ENCODE results near the gene ABCA4. TPM values are rescaled to one million over a fixed set of nuclear protein-coding genes. Genes with fewer than 3 reads are reported as not detected.

Gene ABCA4
- total RNA-seq, 1 donor from 2014 or later = 1.2 TPM

- no peaks in the 10 kb centered on the region for H3K36me3 ChIP-seq
- H3K79me2 ChIP-seq (ENCODE audit: low read depth) = no peaks in the 10 kb centered on the region
- no peak overlapping the region for H3K9ac ChIP-seq
- TF ChIP-seq CTCF (IDR thresholded peaks at IDR 0.05) (no peak), EZH2 (IDR thresholded peaks at IDR 0.05) (no peak), EZH2phosphoT487 (IDR thresholded peaks at IDR 0.05) (no peak)
- peak overlapping the region; percentile 66 for H3K4me3 Mint-ChIP-seq
- peaks cover 6% of the 10 kb centered on the region for H3K9me3 Mint-ChIP-seq
- peaks cover 44% of the 10 kb centered on the region for H3K4me1 ChIP-seq
- H3K4me2 ChIP-seq = peak overlapping the region; percentile 54
- H4K20me1 ChIP-seq (ENCODE audit: low read depth) = no peaks in the 10 kb centered on the region
- no peak overlapping the region for H3K27ac Mint-ChIP-seq
- no peak overlapping the region for H3K27ac ChIP-seq
- no peaks in the 10 kb centered on the region for H3K36me3 Mint-ChIP-seq
- no peaks in the 10 kb centered on the region for H3K9me3 ChIP-seq (ENCODE audit: low read depth)
- H2AFZ ChIP-seq (replicated peaks) = no peak overlapping the region
- peaks cover 14% of the 10 kb centered on the region for H3K27me3 Mint-ChIP-seq (ENCODE audit: insufficient read depth, low read depth)
- peaks cover 14% of the 10 kb centered on the region for H3F3A ChIP-seq (ENCODE audit: low read depth)
- peak; percentile 37 for DNase-seq (ENCODE audit: low spot score)
- H3K4me1 Mint-ChIP-seq = peaks cover 52% of the 10 kb centered on the region
- no peak overlapping the region for H3K4me3 ChIP-seq
- H3K27me3 ChIP-seq = no peaks in the 10 kb centered on the region
Observed at GRCh38 chr1:94121411-94121821, 468 bp upstream of the ABCA4 start.

GRCh38 chr1:94120570-94120901, 412 bp downstream of the ABCA4 start:
- H3K27ac Mint-ChIP-seq = no peak overlapping the region
- Histone ChIP-seq H2AFZ (replicated peaks) (peak overlapping the region; percentile 1), H3K36me3 (no peaks in the 10 kb centered on the region), H4K20me1 (ENCODE audit: low read depth) (no peaks in the 10 kb centered on the region), H3K4me2 (peak overlapping the region; percentile 54), H3K4me3 (no peak overlapping the region), H3K27me3 (peaks cover 3% of the 10 kb centered on the region), H3K27ac (no peak overlapping the region), H3K79me2 (ENCODE audit: low read depth) (no peaks in the 10 kb centered on the region), H3F3A (ENCODE audit: low read depth) (peaks cover 14% of the 10 kb centered on the region), H3K9ac (no peak overlapping the region), H3K9me3 (ENCODE audit: low read depth) (no peaks in the 10 kb centered on the region), H3K4me1 (peaks cover 47% of the 10 kb centered on the region)
- TF ChIP-seq EZH2phosphoT487 (IDR thresholded peaks at IDR 0.05) (no peak), EZH2 (IDR thresholded peaks at IDR 0.05) (no peak), CTCF (IDR thresholded peaks at IDR 0.05) (no peak)
- peaks cover 6% of the 10 kb centered on the region for H3K9me3 Mint-ChIP-seq
- H3K4me1 Mint-ChIP-seq = peaks cover 60% of the 10 kb centered on the region
- peaks cover 14% of the 10 kb centered on the region for H3K27me3 Mint-ChIP-seq (ENCODE audit: insufficient read depth, low read depth)
- H3K4me3 Mint-ChIP-seq = no peak overlapping the region
- H3K36me3 Mint-ChIP-seq = no peaks in the 10 kb centered on the region
- no peak for DNase-seq (ENCODE audit: low spot score)

DNA sequence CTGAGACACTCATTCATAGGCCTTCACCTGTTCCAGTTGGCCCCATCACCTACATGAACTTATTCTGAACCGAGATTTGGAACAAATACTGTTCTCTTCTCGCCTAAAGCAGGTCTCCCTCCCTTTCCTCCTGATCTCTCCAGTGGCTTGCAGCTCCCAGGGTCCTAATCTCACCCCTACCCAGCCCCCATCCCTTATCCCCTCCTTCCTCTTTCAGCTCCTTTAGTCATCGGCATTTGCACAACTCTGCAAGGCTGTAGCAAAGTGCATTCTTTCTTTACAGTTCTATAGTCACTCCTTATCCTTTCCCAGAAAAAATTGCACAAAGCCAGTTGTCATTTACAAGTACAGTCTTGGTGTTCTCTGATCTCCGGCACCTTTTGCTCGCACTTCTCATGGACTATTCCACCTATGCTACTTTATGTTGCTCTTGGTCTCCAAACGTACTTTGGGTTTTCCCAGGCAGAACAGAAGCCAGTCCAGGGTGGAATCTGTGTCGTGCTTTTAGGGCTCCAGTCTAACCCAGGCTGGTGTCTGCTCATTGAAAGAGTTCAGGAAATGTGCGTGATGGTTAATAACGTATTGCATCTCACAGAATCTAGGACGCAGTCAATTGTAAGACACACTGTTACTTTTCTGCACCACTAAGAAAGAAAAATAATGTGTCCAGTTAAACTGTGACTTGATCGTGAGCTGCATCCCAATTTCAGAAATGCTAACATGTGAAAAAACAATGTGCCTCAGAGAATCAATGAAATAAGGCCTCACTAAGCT, 965 bp downstream of the ABCA4 start:
- Histone ChIP-seq H3K36me3 (no peaks in the 10 kb centered on the region), H3K27me3 (peaks cover 8% of the 10 kb centered on the region), H3F3A (ENCODE audit: low read depth) (peaks cover 14% of the 10 kb centered on the region), H2AFZ (replicated peaks) (peak overlapping the region; percentile 1), H3K4me3 (no peak overlapping the region), H3K27ac (no peak overlapping the region), H3K4me2 (peak overlapping the region; percentile 54), H3K9ac (no peak overlapping the region), H3K4me1 (peaks cover 47% of the 10 kb centered on the region), H3K9me3 (ENCODE audit: low read depth) (no peaks in the 10 kb centered on the region), H4K20me1 (ENCODE audit: low read depth) (no peaks in the 10 kb centered on the region), H3K79me2 (ENCODE audit: low read depth) (no peaks in the 10 kb centered on the region)
- DNase-seq (ENCODE audit: low spot score) = peak; percentile 39
- peaks cover 9% of the 10 kb centered on the region for H3K9me3 Mint-ChIP-seq
- TF ChIP-seq EZH2 (IDR thresholded peaks at IDR 0.05) = no peak
- no peak for TF ChIP-seq EZH2phosphoT487 (IDR thresholded peaks at IDR 0.05)
- TF ChIP-seq CTCF (IDR thresholded peaks at IDR 0.05) = no peak
- H3K4me1 Mint-ChIP-seq = peaks cover 65% of the 10 kb centered on the region
- peaks cover 14% of the 10 kb centered on the region for H3K27me3 Mint-ChIP-seq (ENCODE audit: insufficient read depth, low read depth)
- peak overlapping the region; percentile 0 for H3K27ac Mint-ChIP-seq
- no peaks in the 10 kb centered on the region for H3K36me3 Mint-ChIP-seq
- H3K4me3 Mint-ChIP-seq = peak overlapping the region; percentile 35

Measured in neural progenitor cell (in vitro differentiated cells).